NK-92 treated with Interleukin-12 subunit alpha and Interleukin-12 subunit beta, amount 100 ng/mL, for 24 hours (cell line): ENCODE data around the gene MAGI3.
"Not testable (repeated sequence)": the region's sequence is repeated elsewhere in the genome, so short reads cannot be mapped to it uniquely, and the experiment has no call there.

Source experiments
- DNase-seq: peaks from one replicate; lab custom pipeline; 2025; lab: John Stamatoyannopoulos, UW

Gene MAGI3

GRCh38 chr1:113515498-113515897, 125.2 kb downstream of the MAGI3 start:
- DNase-seq = no peak

- DNase-seq = no peak
These were observed 127.0 kb downstream of the MAGI3 start for GRCh38 chr1:113517346-113517745.

- DNase-seq = no peak
These were observed 127.7 kb downstream of the MAGI3 start for GRCh38 chr1:113517983-113518382.

- DNase-seq = no peak
These were observed 129.2 kb downstream of the MAGI3 start for GRCh38 chr1:113519556-113519955.

- no peak for DNase-seq
These were observed 139.7 kb downstream of the MAGI3 start for GRCh38 chr1:113530021-113530420.

GRCh38 chr1:113531321-113531720, 141.0 kb downstream of the MAGI3 start:
- no peak for DNase-seq

GRCh38 chr1:113533061-113533460, 142.7 kb downstream of the MAGI3 start:
- DNase-seq = no peak

GRCh38 chr1:113534130-113534817, 144.0 kb downstream of the MAGI3 start:
- DNase-seq = no peak

GRCh38 chr1:113534875-113535274, 144.6 kb downstream of the MAGI3 start:
- no peak for DNase-seq

- DNase-seq = no peak
These were observed 146.0 kb downstream of the MAGI3 start for GRCh38 chr1:113536182-113536780.

GRCh38 chr1:113538225-113538624, 147.9 kb downstream of the MAGI3 start:
- DNase-seq = no peak

- DNase-seq = no peak
These were observed 150.0 kb downstream of the MAGI3 start for GRCh38 chr1:113540335-113540734.

GRCh38 chr1:113541106-113541505, 150.8 kb downstream of the MAGI3 start:
- no peak for DNase-seq

- no peak for DNase-seq
These were observed 151.9 kb downstream of the MAGI3 start for GRCh38 chr1:113542221-113542701.

- no peak for DNase-seq
These were observed 152.8 kb downstream of the MAGI3 start for GRCh38 chr1:113543110-113543509.

- no peak for DNase-seq
These were observed 154.9 kb downstream of the MAGI3 start for GRCh38 chr1:113545210-113545609.

- DNase-seq = no peak
These were observed 155.3 kb downstream of the MAGI3 start for GRCh38 chr1:113545626-113546025.

- no peak for DNase-seq
These were observed 161.4 kb downstream of the MAGI3 start for GRCh38 chr1:113551728-113552127.

- no peak for DNase-seq
These were observed 161.9 kb downstream of the MAGI3 start for GRCh38 chr1:113552244-113552643.

- no peak for DNase-seq
These were observed 166.9 kb downstream of the MAGI3 start for GRCh38 chr1:113557187-113557586.

- no peak for DNase-seq
These were observed 175.3 kb downstream of the MAGI3 start for GRCh38 chr1:113565621-113566020.

GRCh38 chr1:113567427-113567826, 177.1 kb downstream of the MAGI3 start:
- DNase-seq = no peak

GRCh38 chr1:113575744-113576260, 185.5 kb downstream of the MAGI3 start:
- DNase-seq = not testable (repeated sequence)

GRCh38 chr1:113576271-113576670, 186.0 kb downstream of the MAGI3 start:
- no peak for DNase-seq
